ENCODE results near the gene MED16. TPM values are rescaled to one million over a fixed set of nuclear protein-coding genes. Genes with fewer than 3 reads are reported as not detected.

Gene MED16
- total RNA-seq, 2 experiments from 2014 or later: 47.7 to 70.6 TPM

- CTCF ChIA-PET: interaction anchor here (0.6 kb wide), 1 partner anchor 185 kb away, joined by 3 read pairs; no protein-coding TSS in a partner anchor
- Mint-ChIP-seq H3K9me3 (ENCODE audit: low read depth) (no peaks in the 10 kb centered on the region), H3K27ac (no peak overlapping the region), H3K4me3 (no peak overlapping the region), H3K36me3 (peaks cover 3% of the 10 kb centered on the region), H3K27me3 (no peaks in the 10 kb centered on the region), H3K4me1 (peaks cover 9% of the 10 kb centered on the region)
- no peak for DNase-seq
- no peak for ATAC-seq
Measured at GRCh38 chr19:873561-874041, 19.4 kb downstream of the MED16 start.

- H3K27me3 Mint-ChIP-seq: no peaks in the 10 kb centered on the region
- H3K4me3 Mint-ChIP-seq: no peak overlapping the region
- H3K4me1 Mint-ChIP-seq: peaks cover 9% of the 10 kb centered on the region
Measured at GRCh38 chr19:873084-873483, 19.9 kb downstream of the MED16 start.

GRCh38 chr19:872266-872951 lies 20.6 kb downstream of the MED16 start:
- CTCF ChIA-PET: interaction anchor here (1.0 to 1.8 kb wide), 2 partner anchors 9 to 112 kb away, joined by 3 to 8 read pairs; partner anchors contain the start of gene WDR18
- no peaks in the 10 kb centered on the region for H3K27me3 Mint-ChIP-seq
- H3K4me1 Mint-ChIP-seq: peaks cover 9% of the 10 kb centered on the region
- peaks cover 8% of the 10 kb centered on the region for H3K36me3 Mint-ChIP-seq
- no peaks in the 10 kb centered on the region for H3K9me3 Mint-ChIP-seq (ENCODE audit: low read depth)
- H3K27ac Mint-ChIP-seq: peak overlapping the region; percentile 88
- peak overlapping the region; percentile 74 for H3K4me3 Mint-ChIP-seq
- DNase-seq (peak; percentile 94), ATAC-seq (peak; percentile 91)

More at GRCh38 chr19:873084-873483, 19.9 kb downstream of the MED16 start:
- peak; percentile 82 for ATAC-seq
- peak overlapping the region; percentile 74 for H3K27ac Mint-ChIP-seq
- peaks cover 5% of the 10 kb centered on the region for H3K36me3 Mint-ChIP-seq
- no peaks in the 10 kb centered on the region for H3K9me3 Mint-ChIP-seq (ENCODE audit: low read depth)
- DNase-seq: peak; percentile 91
- CTCF ChIA-PET: interaction anchor here (0.6 to 1.8 kb wide), 2 partner anchors 10 to 185 kb away, joined by 3 to 8 read pairs; no protein-coding TSS in a partner anchor

GRCh38 chr19:871446-872265 lies 21.3 kb downstream of the MED16 start:
- H3K27ac Mint-ChIP-seq: peak overlapping the region; percentile 88
- H3K27me3 Mint-ChIP-seq: no peaks in the 10 kb centered on the region
- CTCF ChIA-PET: interaction anchor here (1.0 to 1.8 kb wide), 2 partner anchors 8 to 112 kb away, joined by 3 to 8 read pairs; partner anchors contain the start of gene WDR18
- DNase-seq: no peak
- H3K4me3 Mint-ChIP-seq: peak overlapping the region; percentile 74
- no peak for ATAC-seq
- no peaks in the 10 kb centered on the region for H3K9me3 Mint-ChIP-seq (ENCODE audit: low read depth)
- peaks cover 8% of the 10 kb centered on the region for H3K36me3 Mint-ChIP-seq
- peaks cover 9% of the 10 kb centered on the region for H3K4me1 Mint-ChIP-seq

- DNase-seq: no peak
- Mint-ChIP-seq H3K36me3 (peaks cover 8% of the 10 kb centered on the region), H3K4me1 (peaks cover 9% of the 10 kb centered on the region), H3K27me3 (no peaks in the 10 kb centered on the region), H3K27ac (no peak overlapping the region), H3K9me3 (ENCODE audit: low read depth) (no peaks in the 10 kb centered on the region), H3K4me3 (no peak overlapping the region)
- CTCF ChIA-PET: no interaction called here
- ATAC-seq: no peak
Measured at GRCh38 chr19:870963-871401, 22.0 kb downstream of the MED16 start.

- H3K27me3 Mint-ChIP-seq: no peaks in the 10 kb centered on the region
- peaks cover 8% of the 10 kb centered on the region for H3K36me3 Mint-ChIP-seq
- CTCF ChIA-PET: no interaction called here
- H3K4me3 Mint-ChIP-seq: no peak overlapping the region
- H3K4me1 Mint-ChIP-seq: peaks cover 9% of the 10 kb centered on the region
- no peaks in the 10 kb centered on the region for H3K9me3 Mint-ChIP-seq (ENCODE audit: low read depth)
- no peak overlapping the region for H3K27ac Mint-ChIP-seq
- ATAC-seq: no peak
- no peak for DNase-seq
Measured at GRCh38 chr19:870314-870713, 22.7 kb downstream of the MED16 start.

- no peaks in the 10 kb centered on the region for H3K27me3 Mint-ChIP-seq
- H3K4me3 Mint-ChIP-seq: no peak overlapping the region
- peaks cover 8% of the 10 kb centered on the region for H3K36me3 Mint-ChIP-seq
- peaks cover 9% of the 10 kb centered on the region for H3K4me1 Mint-ChIP-seq
- no peak for ATAC-seq
- CTCF ChIA-PET: no interaction called here
- H3K27ac Mint-ChIP-seq: peak overlapping the region; percentile 49
- H3K9me3 Mint-ChIP-seq (ENCODE audit: low read depth): no peaks in the 10 kb centered on the region
- DNase-seq: no peak
Measured at GRCh38 chr19:869245-870177, 23.5 kb downstream of the MED16 start.

- Mint-ChIP-seq H3K27ac (no peak overlapping the region), H3K4me3 (no peak overlapping the region), H3K27me3 (no peaks in the 10 kb centered on the region), H3K9me3 (ENCODE audit: low read depth) (no peaks in the 10 kb centered on the region), H3K4me1 (peaks cover 15% of the 10 kb centered on the region), H3K36me3 (peaks cover 8% of the 10 kb centered on the region)
- no peak for DNase-seq
- CTCF ChIA-PET: no interaction called here
- ATAC-seq: no peak
Measured at GRCh38 chr19:868458-869244, 24.3 kb downstream of the MED16 start.

GRCh38 chr19:867855-868457 lies 25.0 kb downstream of the MED16 start:
- ATAC-seq (no peak), DNase-seq (no peak)
- Mint-ChIP-seq H3K27me3 (no peaks in the 10 kb centered on the region), H3K36me3 (peaks cover 8% of the 10 kb centered on the region), H3K9me3 (ENCODE audit: low read depth) (no peaks in the 10 kb centered on the region), H3K4me1 (peaks cover 21% of the 10 kb centered on the region), H3K27ac (no peak overlapping the region), H3K4me3 (no peak overlapping the region)
- CTCF ChIA-PET: no interaction called here

- peaks cover 22% of the 10 kb centered on the region for H3K4me1 Mint-ChIP-seq
- H3K4me3 Mint-ChIP-seq: no peak overlapping the region
- ATAC-seq: no peak
- H3K36me3 Mint-ChIP-seq: peaks cover 8% of the 10 kb centered on the region
- H3K9me3 Mint-ChIP-seq (ENCODE audit: low read depth): no peaks in the 10 kb centered on the region
- DNase-seq: no peak
- H3K27ac Mint-ChIP-seq: no peak overlapping the region
- no peaks in the 10 kb centered on the region for H3K27me3 Mint-ChIP-seq
- CTCF ChIA-PET: no interaction called here
Measured at GRCh38 chr19:867301-867793, 25.6 kb downstream of the MED16 start.

GRCh38 chr19:866769-867300 lies 26.2 kb downstream of the MED16 start:
- CTCF ChIA-PET: no interaction called here
- ATAC-seq (no peak), DNase-seq (no peak)
- H3K4me1 Mint-ChIP-seq: peaks cover 18% of the 10 kb centered on the region
- no peaks in the 10 kb centered on the region for H3K27me3 Mint-ChIP-seq
- H3K9me3 Mint-ChIP-seq (ENCODE audit: low read depth): no peaks in the 10 kb centered on the region
- no peak overlapping the region for H3K4me3 Mint-ChIP-seq
- no peak overlapping the region for H3K27ac Mint-ChIP-seq
- peaks cover 8% of the 10 kb centered on the region for H3K36me3 Mint-ChIP-seq

- Mint-ChIP-seq H3K36me3 (peaks cover 3% of the 10 kb centered on the region), H3K9me3 (ENCODE audit: low read depth) (no peaks in the 10 kb centered on the region), H3K27ac (peak overlapping the region; percentile 88), H3K27me3 (peaks cover 13% of the 10 kb centered on the region), H3K4me3 (peak overlapping the region; percentile 70), H3K4me1 (peaks cover 16% of the 10 kb centered on the region)
- no peak for DNase-seq
- ATAC-seq: no peak
- CTCF ChIA-PET: interaction anchor here (0.6 to 4.4 kb wide), 29 partner anchors 8 to 378 kb away, joined by 3 to 85 read pairs (median 4); partner anchors contain the start of genes ATP5F1D, KISS1R, MED16 and R3HDM4
Measured at GRCh38 chr19:863315-863620, 29.7 kb downstream of the MED16 start.

Data from activated CD8-positive, alpha-beta memory T cell treated with anti-CD3 and anti-CD28 coated beads, Interleukin-2, amount 10 ng/mL, durations not matched to agents 7 days and 5 days (primary cell).